KOPT-K1 (cell line): Measurements from ENCODE around the gene VASH2.
"Not testable (repeated sequence)": the region's sequence is repeated elsewhere in the genome, so short reads cannot be mapped to it uniquely, and the experiment has no call there.

ENCODE experiments used
- H3K27ac ChIP-seq: fragments of 200-600 bp; sonication (generic); 2 replicates; pipeline ENCODE4 v1.5.1; 2016; ENCODE audit warnings: antibody characterized with exemption, mild to moderate bottlenecking, low read depth, low read length; ENCODE audit not compliant: poor library complexity, severe bottlenecking
- H3K36me3 ChIP-seq: fragments of 200-600 bp; sonication (generic); 2 replicates; pipeline ENCODE4 v1.5.1; 2017; ENCODE audit warnings: antibody characterized with exemption, mild to moderate bottlenecking, low read length, moderate library complexity; ENCODE audit not compliant: insufficient read depth
- H3K9me3 ChIP-seq: fragments of 200-600 bp; sonication (generic); 2 replicates; pipeline ENCODE4 v1.5.1; 2017; ENCODE audit warnings: antibody characterized with exemption, low read length, mild to moderate bottlenecking; ENCODE audit not compliant: insufficient read depth, poor library complexity, severe bottlenecking

Gene VASH2

DNA sequence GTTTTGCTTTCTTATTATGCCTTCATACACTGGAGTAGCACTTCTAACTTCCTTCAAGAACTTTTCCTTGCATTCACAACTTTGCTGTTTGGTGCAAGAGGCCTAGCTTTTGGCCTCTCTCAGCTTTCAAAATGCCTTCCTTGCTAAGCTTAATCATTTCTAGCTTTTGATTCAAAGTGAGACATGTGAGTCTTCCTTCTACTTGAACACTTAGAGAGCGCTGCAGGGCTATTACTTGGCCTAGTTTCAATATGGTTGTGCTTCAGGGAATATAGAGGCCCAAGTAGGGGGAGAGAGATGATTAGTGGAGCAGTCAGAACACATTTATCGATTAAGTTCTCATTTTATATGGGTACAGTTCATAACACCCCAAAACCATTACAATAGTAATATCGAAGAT is 52.9 kb downstream of the VASH2 start:
- Histone ChIP-seq H3K27ac (no peak overlapping the region), H3K9me3 (no peaks in the 10 kb centered on the region), H3K36me3 (peaks cover 88% of the 10 kb centered on the region)

DNA sequence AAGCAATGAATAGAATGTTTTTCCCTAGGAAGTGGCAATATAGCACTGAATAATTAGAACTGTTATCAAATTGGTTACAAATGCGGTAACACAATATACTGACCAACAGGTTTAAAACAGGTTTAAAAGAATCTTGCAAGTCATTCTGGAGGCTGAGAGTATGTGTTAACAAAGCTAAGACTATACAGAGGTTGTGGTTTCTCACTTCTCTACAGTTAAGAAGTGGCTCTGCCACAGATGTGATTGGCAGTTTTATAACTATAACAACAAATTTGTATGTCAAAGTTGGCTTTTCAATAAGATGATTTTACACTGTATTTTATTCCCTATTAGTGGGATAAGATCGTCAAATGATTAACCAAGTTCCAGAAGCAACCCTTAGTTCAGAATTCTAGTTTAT is 58.2 kb downstream of the VASH2 start:
- Histone ChIP-seq H3K9me3 (no peaks in the 10 kb centered on the region), H3K27ac (peak overlapping the region; percentile 24), H3K36me3 (peaks cover 98% of the 10 kb centered on the region)

DNA sequence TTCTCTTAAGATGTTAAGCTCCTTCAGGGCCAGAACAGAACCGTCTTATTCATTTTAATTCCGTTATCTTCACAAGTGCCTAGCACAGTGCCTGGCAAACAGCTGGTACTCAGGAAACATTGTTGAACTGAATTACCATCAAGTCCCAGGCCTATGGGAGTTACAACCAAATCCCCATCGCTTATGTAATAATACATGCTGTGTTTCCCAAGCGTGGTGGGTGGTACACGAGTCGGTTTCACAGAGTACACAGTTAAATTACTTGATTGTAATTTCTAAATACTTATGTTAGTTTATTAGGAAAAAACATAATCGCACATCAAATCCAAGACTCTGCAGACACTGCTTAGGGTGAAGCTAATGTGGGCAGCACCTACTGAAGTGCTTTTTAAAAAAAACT is 64.3 kb downstream of the VASH2 start:
- peak overlapping the region; percentile 91 for H3K27ac ChIP-seq
- H3K36me3 ChIP-seq, result peaks cover 39% of the 10 kb centered on the region
- no peaks in the 10 kb centered on the region for H3K9me3 ChIP-seq

DNA sequence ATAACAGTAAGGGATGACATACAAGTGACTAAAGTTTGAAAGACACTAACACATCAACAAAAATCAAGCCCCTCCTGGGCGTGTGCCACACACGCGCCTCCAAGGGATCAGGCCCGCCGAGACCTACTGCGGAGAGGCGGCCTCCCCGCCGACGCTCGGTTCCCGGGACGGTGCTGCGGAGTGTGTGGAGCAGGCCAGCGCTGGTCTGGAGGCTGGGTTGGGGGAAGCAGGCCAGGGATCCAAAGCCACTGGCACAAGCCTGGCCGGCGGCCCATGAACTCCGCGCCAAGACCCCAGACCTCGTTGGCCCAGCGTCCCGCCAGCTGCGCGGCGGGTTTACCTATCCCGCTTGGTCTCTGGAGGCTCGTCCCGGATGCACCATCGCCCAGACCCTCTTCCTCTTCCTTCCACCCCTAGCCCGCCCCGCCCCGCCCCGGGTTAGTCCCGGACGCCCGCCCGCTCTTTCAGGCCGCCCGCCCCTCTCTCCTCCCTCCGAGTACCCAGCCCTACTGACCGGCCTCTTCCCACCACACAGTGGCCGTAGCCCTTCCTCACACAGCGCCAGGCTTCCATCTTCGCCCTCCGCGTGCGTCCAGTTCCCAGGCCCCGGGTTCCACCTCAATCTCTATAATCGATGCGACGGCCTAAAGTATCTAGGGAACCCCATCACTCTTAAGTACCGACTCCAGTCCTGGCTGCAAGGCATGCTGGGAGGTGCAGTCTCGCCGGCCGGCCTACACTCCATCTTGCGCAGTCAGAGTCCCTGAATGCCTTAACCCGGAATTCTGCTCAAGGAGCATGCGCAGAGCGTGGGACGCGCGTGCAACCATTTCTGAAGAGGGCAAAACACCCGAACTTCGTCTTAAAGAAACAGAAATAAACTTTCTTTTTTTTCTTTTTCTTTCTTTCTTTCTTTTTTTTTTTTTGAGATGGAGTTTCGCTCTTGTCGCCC is 65.0 kb downstream of the VASH2 start, which contains the start of gene ANGEL2:
TSS of gene ANGEL2 (minus strand) at position 769 of the 952 bp plus-strand sequence. CDS start at position 573, 196 bp downstream.
- peaks cover 31% of the 10 kb centered on the region for H3K36me3 ChIP-seq
- H3K27ac ChIP-seq, result peak within 1 kb of the TSS; percentile 91
- no peaks in the 10 kb centered on the region for H3K9me3 ChIP-seq

DNA sequence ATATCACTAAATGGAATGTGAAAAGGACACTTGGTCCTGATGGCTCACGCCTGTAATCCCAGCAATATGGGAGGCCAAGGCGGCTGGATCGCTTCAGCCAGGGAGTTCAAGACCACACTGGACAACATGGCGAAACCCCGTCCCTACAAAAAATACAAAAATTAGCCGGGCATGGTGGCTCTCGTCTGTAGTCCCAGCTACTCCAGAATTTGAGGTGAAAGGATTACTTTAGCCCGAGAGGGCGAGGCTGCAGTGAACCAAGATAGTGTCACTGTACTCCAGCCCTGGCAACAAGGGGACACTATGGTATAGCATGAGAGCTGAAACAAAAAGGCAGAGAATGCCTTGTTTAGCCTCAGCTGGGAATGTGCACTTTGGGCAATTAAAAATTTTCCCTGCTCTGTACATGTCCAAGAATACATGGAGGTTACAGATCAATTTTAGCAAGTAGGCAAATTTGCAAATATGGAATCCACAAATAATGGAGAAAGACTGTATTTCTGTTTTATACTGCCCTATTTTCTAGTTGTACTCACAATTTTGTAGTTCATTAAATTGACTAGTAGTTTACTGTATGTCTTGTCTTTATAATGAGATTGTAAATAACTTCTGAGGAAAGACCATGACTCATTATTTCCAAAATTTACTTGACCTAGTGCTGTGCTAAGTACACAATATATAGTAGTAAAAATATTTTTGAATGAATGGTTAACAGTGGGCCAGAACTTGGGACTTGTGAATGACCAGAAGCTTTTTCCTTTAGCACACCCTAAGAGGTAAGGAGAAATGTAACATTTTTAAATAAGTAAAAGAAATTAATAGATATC is 67.3 kb downstream of the VASH2 start:
- Histone ChIP-seq H3K27ac (no peak overlapping the region), H3K9me3 (no peaks in the 10 kb centered on the region), H3K36me3 (peaks cover 8% of the 10 kb centered on the region)

DNA sequence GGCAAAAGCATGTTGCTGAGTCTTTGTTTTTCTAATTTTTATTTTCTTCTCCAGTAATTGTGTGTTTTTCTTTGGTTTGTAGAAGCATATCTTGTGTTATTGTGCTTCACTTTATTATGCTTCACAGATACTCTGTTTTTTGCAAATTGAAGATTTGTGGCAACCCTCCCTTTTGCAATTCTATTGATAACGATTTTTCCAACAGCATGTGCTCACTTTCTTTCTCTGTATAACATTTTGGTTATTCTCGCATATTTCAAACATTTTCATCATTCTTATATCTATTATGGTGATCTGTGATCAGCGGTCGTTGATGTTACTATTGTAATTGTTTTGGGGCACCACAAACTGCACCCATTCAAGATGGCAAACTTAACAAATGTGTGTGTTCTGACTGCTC is 69.1 kb downstream of the VASH2 start:
- Histone ChIP-seq H3K36me3 (no peaks in the 10 kb centered on the region), H3K27ac (no peak overlapping the region), H3K9me3 (no peaks in the 10 kb centered on the region)

DNA sequence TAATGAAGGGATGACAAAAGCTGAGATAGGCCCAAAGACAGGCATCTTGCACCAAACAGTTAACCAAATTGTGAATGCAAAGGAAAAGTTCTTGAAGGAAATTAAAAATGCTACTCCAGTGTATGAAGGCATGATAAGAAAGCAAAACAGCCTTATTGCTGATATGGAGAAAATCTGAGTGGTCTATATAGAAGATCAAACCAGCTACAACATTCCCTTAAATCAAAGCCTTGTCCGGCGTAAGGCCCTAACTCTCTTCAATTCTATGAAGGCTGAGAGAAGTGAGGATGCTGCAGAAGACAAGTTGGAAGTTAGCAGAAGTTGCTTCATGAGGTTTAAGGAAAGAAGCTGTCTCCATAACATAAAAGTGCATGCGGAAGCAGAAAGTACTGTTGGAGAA is 69.7 kb downstream of the VASH2 start:
- Histone ChIP-seq H3K36me3 (no peaks in the 10 kb centered on the region), H3K27ac (no peak overlapping the region), H3K9me3 (peaks cover 4% of the 10 kb centered on the region)

DNA sequence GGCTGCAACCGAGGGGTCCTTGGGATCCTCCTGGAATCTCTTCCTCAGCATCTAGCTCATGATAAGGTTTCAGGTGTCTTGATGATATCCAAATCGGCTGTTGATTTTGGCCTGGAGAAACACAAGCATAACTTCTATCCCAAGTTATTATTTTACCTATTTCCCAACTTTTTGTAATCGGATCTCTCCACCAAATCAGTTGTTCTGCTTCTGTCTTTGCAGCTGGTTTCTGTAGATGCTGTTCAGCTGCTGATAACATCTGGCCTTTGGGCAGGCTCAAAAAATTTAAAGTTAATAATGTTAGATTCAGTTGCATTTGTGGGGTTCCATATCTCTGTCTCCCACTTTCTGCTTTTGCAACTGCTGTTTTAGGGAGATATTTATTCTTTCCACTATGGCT is 76.7 kb downstream of the VASH2 start:
- H3K27ac ChIP-seq, H3K36me3 ChIP-seq, H3K9me3 ChIP-seq: not testable (repeated sequence)

DNA sequence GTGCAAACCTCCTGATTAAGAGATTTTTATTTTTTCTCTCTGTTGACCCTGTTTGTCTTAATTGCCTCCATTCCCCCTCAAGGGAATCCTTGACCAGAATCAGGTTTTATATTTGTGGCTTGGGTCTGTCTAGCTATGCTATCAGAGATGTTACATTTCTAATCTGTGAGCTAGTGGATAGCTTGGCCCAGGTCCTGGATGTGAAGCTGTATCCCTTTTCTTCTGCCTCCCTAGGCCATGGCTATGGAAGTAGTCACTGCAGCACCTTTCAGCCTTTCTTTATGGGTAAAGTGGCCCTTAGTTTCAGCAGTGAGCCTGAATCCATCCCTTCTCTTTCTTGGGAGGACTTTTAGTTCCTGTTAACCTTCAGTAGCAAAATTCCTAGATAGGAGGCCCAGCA is 82.3 kb downstream of the VASH2 start:
- no peaks in the 10 kb centered on the region for H3K36me3 ChIP-seq
- H3K9me3 ChIP-seq, result peaks cover 10% of the 10 kb centered on the region
- no peak overlapping the region for H3K27ac ChIP-seq

DNA sequence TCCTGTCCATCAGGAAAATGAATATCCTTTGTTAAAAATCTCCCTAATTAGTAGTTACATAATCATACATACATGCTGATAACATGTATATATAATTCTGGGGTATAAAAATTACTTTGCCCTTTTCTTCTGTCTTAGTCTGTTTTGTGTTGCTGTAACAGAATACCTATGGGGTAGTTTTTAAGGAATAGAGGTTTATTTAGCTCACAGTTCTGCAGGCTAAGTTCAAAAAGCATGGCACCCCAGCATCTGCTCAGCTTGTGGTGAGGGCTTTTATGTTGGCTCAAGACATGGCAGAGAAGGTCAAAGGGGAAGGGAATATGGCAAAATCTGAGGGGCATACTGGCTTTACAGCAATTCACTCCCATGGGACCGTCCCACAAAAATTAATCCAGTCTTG is 84.4 kb downstream of the VASH2 start:
- Histone ChIP-seq H3K27ac (no peak overlapping the region), H3K9me3 (peaks cover 10% of the 10 kb centered on the region), H3K36me3 (no peaks in the 10 kb centered on the region)

DNA sequence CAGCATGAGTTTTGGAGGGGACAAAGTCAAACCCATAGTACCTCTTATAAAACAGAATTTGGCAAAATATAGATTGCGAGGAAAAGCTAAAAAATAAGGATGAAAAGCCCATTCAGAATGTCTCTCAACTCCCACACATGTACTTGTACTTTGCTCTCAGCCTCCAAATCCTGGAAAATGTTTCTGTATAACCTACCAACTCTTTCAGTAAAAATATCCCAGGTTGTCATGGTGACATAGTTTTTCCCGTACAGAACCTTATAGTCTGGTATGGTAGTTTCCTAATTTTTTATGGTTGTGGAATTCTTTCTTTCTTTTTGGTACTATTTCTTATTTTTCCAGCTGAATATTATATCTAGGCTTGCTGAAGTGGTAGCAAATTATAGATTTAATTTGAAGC is 85.2 kb downstream of the VASH2 start:
- peaks cover 10% of the 10 kb centered on the region for H3K9me3 ChIP-seq
- no peaks in the 10 kb centered on the region for H3K36me3 ChIP-seq
- H3K27ac ChIP-seq, result no peak overlapping the region
